DMS53 (cell line): Measurements from ENCODE around the gene NARF.
"Not testable (repeated sequence)": the region's sequence is repeated elsewhere in the genome, so short reads cannot be mapped to it uniquely, and the experiment has no call there.

Experiments
- DNase-seq: peaks from one replicate; lab custom pipeline; 2025; lab: John Stamatoyannopoulos, UW

Gene NARF

GRCh38 chr17:82446124-82446523, 12.4 kb upstream of the NARF start:
- no peak for DNase-seq

GRCh38 chr17:82446649-82447048, 11.9 kb upstream of the NARF start:
- DNase-seq = no peak

GRCh38 chr17:82447876-82448275, 10.7 kb upstream of the NARF start:
- DNase-seq = no peak

- no peak for DNase-seq
Measured at GRCh38 chr17:82449131-82449882, 9.2 kb upstream of the NARF start.

- DNase-seq = no peak
Measured at GRCh38 chr17:82449883-82450356, 8.6 kb upstream of the NARF start.

GRCh38 chr17:82450357-82451106, 8.0 kb upstream of the NARF start, which contains the start of gene CYBC1:
Gene CYBC1 (minus strand): TSS chr17:82450752. CDS start chr17:82449254, 1,498 bp downstream.
- DNase-seq = peak; percentile 98

GRCh38 chr17:82452162-82452561, 6.4 kb upstream of the NARF start:
- no peak for DNase-seq

- DNase-seq = not testable (repeated sequence)
Measured at GRCh38 chr17:82453151-82453550, 5.4 kb upstream of the NARF start.

- not testable (repeated sequence) for DNase-seq
Measured at GRCh38 chr17:82453706-82454105, 4.8 kb upstream of the NARF start.

GRCh38 chr17:82457073-82457928, 1.2 kb upstream of the NARF start:
- peak; percentile 33 for DNase-seq

- no peak for DNase-seq
Measured at GRCh38 chr17:82457929-82458178, 687 bp upstream of the NARF start.

- peak; percentile 71 for DNase-seq
Measured at GRCh38 chr17:82458885-82459424, 414 bp downstream of the NARF start.

GRCh38 chr17:82459936-82460335, 1.4 kb downstream of the NARF start:
- DNase-seq = not testable (repeated sequence)

- DNase-seq = peak; percentile 98
Measured at GRCh38 chr17:82461827-82462524, 3.4 kb downstream of the NARF start.

- no peak for DNase-seq
Measured at GRCh38 chr17:82463391-82463790, 4.8 kb downstream of the NARF start.

- no peak for DNase-seq
Measured at GRCh38 chr17:82463925-82464566, 5.5 kb downstream of the NARF start.

GRCh38 chr17:82464567-82464929, 6.0 kb downstream of the NARF start:
- DNase-seq = no peak

- DNase-seq = no peak
Measured at GRCh38 chr17:82465023-82465603, 6.6 kb downstream of the NARF start.

- no peak for DNase-seq
Measured at GRCh38 chr17:82468692-82469091, 10.2 kb downstream of the NARF start.

GRCh38 chr17:82470065-82470464, 11.5 kb downstream of the NARF start:
- DNase-seq = no peak
